ENCODE results near the gene DYSF. TPM values are rescaled to one million over a fixed set of nuclear protein-coding genes. Genes with fewer than 3 reads are reported as not detected.

DYSF gene
- total RNA-seq, 4 donors from 2014 or later, result 3.7 to 18.7 (median 10.6) TPM

GRCh38 chr2:71460595-71461303 is 7.4 kb downstream of the DYSF start:
- Histone ChIP-seq H3K4me3 (no peak overlapping the region), H3K4me1 (peaks cover 6 to 22% (median 14%) of the 10 kb centered on the region in 4 donors), H3K9me3 (no peaks in the 10 kb centered on the region), H3K27me3 (peaks cover 20% of the 10 kb centered on the region), H3K27ac (no peak overlapping the region), H3K36me3 (no peaks in the 10 kb centered on the region)
- intact Hi-C loops (cut with DNase I; ENCODE audit: low total_unique reads) (no loop called here), in situ Hi-C loops (cut with MboI; ENCODE audit: low pct_ligation_motif_present in 1 of 4, low pct_unique_long_range_greater_than_20kb in 1 of 4, low sequenced_read_pairs in 3 of 4) (no loop called here)
- 56 to 78% methylated on average over 2 to 9 of the region's 9 CpGs for WGBS, 2 donors (ENCODE audit: low coverage in 1 of 2)
- DNase-seq, result no peak
- TF ChIP-seq POLR2A (IDR thresholded peaks at IDR 0.05) (no peak), CTCF (IDR thresholded peaks at IDR 0.05) (peak in 3 of 5 experiments; percentile 26 to 52 (median 31))

GRCh38 chr2:71461304-71461671 is 7.9 kb downstream of the DYSF start:
- peaks cover 7 to 22% (median 14%) of the 10 kb centered on the region in 4 donors for H3K4me1 ChIP-seq
- no peak overlapping the region for H3K27ac ChIP-seq
- no peaks in the 10 kb centered on the region for H3K9me3 ChIP-seq
- DNase-seq, result no peak
- in situ Hi-C loops (cut with MboI; ENCODE audit: low pct_ligation_motif_present in 1 of 4, low pct_unique_long_range_greater_than_20kb in 1 of 4, low sequenced_read_pairs in 3 of 4), result no loop called here
- WGBS, 2 donors (ENCODE audit: low coverage in 1 of 2), result 44 to 62% methylated on average over 5 of the region's 5 CpGs
- no peak overlapping the region for H3K4me3 ChIP-seq
- TF ChIP-seq CTCF (IDR thresholded peaks at IDR 0.05) (no peak), POLR2A (IDR thresholded peaks at IDR 0.05) (no peak), EP300 (IDR thresholded peaks at IDR 0.05; ENCODE audit: low read depth) (no peak), POLR2AphosphoS5 (IDR thresholded peaks at IDR 0.05) (no peak)
- H3K36me3 ChIP-seq, result no peaks in the 10 kb centered on the region
- intact Hi-C loops (cut with DNase I; ENCODE audit: low total_unique reads), result no loop called here
- peaks cover 25% of the 10 kb centered on the region for H3K27me3 ChIP-seq

GRCh38 chr2:71462056-71462605 is 8.8 kb downstream of the DYSF start:
- H3K4me3 ChIP-seq, result no peak overlapping the region
- intact Hi-C loops (cut with DNase I; ENCODE audit: low total_unique reads), result no loop called here
- in situ Hi-C loops (cut with MboI; ENCODE audit: low pct_ligation_motif_present in 1 of 4, low pct_unique_long_range_greater_than_20kb in 1 of 4, low sequenced_read_pairs in 3 of 4), result no loop called here
- no peak for TF ChIP-seq EP300 (IDR thresholded peaks at IDR 0.05; ENCODE audit: low read depth)
- TF ChIP-seq POLR2AphosphoS5 (IDR thresholded peaks at IDR 0.05), result no peak
- no peak for TF ChIP-seq POLR2A (IDR thresholded peaks at IDR 0.05)
- no peak for TF ChIP-seq CTCF (IDR thresholded peaks at IDR 0.05)
- peaks cover 3 to 22% (median 10%) of the 10 kb centered on the region in 4 donors for H3K4me1 ChIP-seq
- H3K9me3 ChIP-seq, result no peaks in the 10 kb centered on the region
- H3K27ac ChIP-seq, result no peak overlapping the region
- H3K36me3 ChIP-seq, result no peaks in the 10 kb centered on the region
- no peak for DNase-seq
- WGBS, 2 donors (ENCODE audit: low coverage in 1 of 2), result 89% methylated on average over 6 of the region's 8 CpGs; no CpG with 5 or more reads in 1 of the 2 donors
- H3K27me3 ChIP-seq, result peaks cover 33% of the 10 kb centered on the region

GRCh38 chr2:71462641-71463341 is 9.4 kb downstream of the DYSF start:
- intact Hi-C loops (cut with DNase I; ENCODE audit: low total_unique reads) (no loop called here), in situ Hi-C loops (cut with MboI; ENCODE audit: low pct_ligation_motif_present in 1 of 4, low pct_unique_long_range_greater_than_20kb in 1 of 4, low sequenced_read_pairs in 3 of 4) (no loop called here)
- DNase-seq, result no peak
- no peak for TF ChIP-seq EP300 (IDR thresholded peaks at IDR 0.05; ENCODE audit: low read depth)
- no peak for TF ChIP-seq CTCF (IDR thresholded peaks at IDR 0.05)
- no peak for TF ChIP-seq POLR2AphosphoS5 (IDR thresholded peaks at IDR 0.05)
- no peak for TF ChIP-seq POLR2A (IDR thresholded peaks at IDR 0.05)
- Histone ChIP-seq H3K27me3 (peaks cover 40% of the 10 kb centered on the region), H3K4me3 (no peak overlapping the region), H3K36me3 (no peaks in the 10 kb centered on the region), H3K9me3 (no peaks in the 10 kb centered on the region), H3K4me1 (peaks cover 0 to 17% (median 9%) of the 10 kb centered on the region in 4 donors), H3K27ac (no peak overlapping the region)
- 92% methylated on average over 5 of the region's 5 CpGs; no CpG with 5 or more reads in 1 of the 2 donors for WGBS, 2 donors (ENCODE audit: low coverage in 1 of 2)

Measured in transverse colon (tissue), 4 donors.